Measurements from ENCODE around the gene INAFM2.

DNA sequence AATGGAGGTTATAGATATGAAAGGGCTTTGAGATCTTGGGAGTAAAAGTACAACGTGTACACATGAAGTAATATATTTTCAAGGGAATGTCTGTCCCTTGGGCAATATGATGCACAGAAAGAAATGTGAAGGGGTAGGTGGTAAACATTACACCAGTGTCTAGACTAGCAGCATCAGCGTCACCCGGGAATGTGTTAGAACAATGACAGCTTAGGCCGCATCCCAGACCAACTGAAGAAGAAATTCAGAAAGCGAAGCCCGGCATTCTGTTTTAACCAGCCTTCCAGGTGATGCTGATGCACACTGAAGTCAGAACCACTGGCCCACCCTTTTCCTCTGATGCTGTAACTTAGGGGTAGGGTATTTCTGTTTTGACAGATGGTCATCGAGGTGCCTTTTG is 6.3 kb downstream of the INAFM2 start:
- TF ChIP-seq CTCF (IDR thresholded peaks at IDR 0.05) (no peak), EP300 (IDR thresholded peaks at IDR 0.05) (no peak), POLR2A (IDR thresholded peaks at IDR 0.05) (no peak)

All from tibial nerve (tissue), 4 donors.